ENCODE measurements around the gene CUBN.

The CUBN gene

DNA sequence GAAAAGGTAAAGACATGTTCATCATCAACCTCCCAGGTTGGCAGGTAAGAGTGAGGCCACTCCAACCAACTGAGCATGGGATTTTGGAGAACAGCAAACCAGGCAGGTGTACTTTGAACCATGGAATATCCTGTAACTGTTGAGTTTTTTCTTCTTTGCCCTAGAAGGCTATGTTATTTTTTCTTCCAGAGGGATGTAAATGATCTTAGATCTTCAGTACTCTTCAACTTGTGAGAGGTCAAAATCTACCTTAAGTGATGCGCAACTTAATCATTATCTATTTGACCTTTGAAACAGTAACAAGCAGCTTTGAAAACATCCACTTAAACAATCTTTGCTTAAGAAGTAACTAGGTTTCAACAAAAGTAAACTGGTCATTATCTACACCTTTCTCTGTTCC lies at the start of gene CUBN:
TSS of gene CUBN (minus strand) at position 71 of the 400 bp plus-strand sequence. CDS start at position 25, 46 bp downstream.
- no peak for DNase-seq

DNA sequence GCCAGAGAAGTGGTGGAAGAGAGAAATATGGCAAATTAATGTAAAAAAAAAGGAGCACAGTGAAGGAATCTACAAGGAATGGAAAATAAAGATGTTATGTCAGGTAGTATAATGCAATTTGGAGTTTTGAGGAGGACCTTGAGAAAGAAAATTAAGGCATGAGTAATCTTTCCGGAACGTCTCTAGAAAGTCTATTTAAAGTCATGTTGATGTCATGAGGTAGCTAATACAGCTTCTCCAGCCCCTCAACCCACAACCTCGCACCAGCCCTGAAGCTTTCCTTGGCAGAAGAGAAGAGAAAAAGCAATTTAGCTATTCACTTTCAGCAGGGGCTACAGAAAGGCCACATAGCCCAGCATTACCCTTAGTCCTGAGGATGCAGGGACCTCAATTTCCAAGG lies 49.4 kb upstream of the CUBN start:
- DNase-seq = no peak

DNA sequence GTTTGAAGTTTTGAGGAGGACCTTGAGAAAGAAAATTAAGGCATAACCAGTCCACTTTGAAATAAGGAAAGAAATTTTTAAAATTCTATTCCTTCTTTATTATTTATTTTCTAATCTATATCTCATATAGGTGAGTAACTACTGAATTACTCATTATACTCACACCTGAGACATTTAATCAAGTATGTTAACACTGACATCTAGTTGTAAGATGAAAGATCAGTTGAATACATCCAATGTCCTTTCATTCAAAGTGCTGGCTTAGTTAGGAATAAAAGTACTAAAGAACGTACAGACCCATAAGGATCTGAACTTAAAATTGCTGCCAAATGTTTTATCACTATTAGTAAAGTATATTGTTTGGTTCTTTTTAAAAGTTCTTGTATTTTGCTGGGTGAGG lies 48.4 kb upstream of the CUBN start:
- DNase-seq = no peak

DNA sequence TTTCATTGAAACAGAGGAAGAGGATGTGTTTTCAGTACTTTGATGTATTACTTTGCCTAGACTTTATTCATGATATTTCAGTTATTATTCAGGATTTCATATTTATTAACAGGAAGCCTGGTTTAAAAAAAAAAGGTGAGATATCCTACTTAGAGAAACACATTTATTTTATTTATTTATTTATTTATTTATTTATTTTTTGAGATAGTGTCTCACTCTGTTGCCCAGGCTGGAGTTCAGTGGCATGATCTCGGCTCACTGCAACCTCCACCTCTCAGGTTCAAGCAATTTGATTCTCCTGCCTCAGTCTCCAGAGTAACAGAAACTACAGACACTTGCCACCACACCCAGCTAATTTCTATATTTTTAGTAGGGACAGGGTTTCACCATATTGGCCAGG lies 47.4 kb upstream of the CUBN start:
- DNase-seq = no peak

DNA sequence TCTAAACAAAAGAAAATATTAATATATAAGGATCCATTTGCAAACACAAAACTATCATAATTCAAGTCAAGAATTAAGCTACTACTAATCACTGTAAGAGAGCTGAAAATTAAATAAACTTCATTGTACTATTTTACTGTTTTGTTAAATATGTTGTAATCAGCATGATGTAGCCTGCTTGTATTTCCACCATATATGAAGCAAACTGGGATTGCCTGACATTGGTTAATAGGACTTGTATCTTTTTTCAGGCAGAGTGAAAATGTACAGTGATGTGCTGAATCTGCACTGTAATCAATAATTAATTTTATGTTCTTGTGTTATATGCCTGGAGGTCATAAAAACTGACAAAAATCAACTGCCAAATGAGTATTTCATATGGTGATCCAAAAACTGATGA lies 46.5 kb upstream of the CUBN start:
- no peak for DNase-seq

DNA sequence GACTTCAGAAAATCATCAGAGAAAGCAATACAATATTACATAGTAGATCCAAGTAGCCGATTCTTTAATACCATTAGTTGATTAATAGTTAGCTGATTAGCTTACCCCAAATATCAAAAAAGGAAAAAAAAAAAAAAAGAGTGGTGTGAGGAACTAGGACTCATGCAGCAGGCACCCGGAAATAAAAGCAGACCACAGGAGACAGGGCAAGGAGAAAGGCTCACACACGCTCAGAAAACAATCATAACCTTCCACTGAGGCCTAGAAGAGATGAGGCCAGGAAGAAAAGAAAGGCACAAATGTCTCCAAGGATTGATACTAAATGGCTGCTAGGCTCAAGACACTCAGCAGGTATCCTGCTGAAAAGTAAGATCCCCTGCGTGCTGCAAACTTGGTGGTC lies 45.9 kb upstream of the CUBN start:
- DNase-seq = no peak

DNA sequence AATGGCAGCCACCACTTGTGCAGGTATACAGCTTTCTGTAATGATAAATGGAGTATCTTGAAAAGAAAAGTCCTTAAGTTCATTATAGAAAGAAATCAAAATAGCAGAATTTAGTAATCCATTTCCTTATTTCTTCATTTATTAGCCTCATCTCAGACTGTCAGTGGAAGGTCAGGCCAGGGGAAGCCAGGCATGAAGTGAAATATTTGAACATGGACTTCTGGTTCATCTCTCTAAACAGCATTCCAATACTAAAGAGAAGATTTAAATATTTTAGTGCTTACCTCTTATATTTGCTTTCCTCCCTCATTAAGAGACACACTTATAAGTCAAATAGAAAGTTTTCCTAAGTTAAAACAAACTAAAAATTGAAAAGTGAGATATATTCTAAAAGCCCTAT lies 45.0 kb upstream of the CUBN start:
- no peak for DNase-seq

DNA sequence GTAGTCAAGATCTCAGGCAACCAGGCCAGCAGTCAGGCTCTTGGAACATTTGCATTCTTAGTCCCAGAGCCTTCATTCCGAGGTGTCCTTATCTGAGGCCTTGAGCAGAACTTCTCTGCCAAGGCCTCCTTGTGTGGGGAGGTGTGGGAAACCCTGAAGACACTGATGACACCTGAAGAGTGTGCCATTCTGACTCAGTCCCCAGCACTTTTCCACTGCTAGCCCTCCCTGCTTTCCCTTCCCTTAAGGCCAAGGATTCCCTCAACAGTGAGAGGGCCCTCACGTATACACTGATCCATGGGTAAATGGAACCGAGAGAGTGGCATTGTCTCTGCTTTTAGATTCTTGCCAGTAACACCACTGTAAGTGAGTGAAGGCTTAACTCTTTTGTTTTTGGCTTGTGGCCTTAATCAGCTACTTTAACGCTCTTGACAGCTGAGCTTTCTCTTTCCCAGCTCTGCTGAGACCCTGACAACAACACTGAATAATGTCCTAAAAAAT lies 41.6 kb upstream of the CUBN start:
- no peak for DNase-seq

DNA sequence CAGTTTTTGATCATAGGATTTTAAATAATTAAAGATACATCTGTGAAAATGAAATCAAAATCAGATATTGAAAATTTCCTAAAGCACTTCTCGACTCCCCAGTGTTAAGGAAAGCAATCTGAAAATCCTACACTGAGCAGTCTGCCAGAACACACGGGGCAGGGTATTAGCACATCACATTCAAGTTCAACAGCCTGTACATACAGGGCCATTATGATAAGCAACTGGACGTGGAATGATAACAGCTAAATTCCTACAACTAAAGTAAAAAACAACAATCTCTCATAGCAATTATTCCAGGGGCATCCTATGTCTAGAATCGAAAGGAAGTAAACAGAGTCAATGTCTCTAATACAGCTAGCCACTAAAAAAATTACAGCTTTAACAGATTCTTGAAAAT lies 40.2 kb upstream of the CUBN start:
- DNase-seq = no peak

DNA sequence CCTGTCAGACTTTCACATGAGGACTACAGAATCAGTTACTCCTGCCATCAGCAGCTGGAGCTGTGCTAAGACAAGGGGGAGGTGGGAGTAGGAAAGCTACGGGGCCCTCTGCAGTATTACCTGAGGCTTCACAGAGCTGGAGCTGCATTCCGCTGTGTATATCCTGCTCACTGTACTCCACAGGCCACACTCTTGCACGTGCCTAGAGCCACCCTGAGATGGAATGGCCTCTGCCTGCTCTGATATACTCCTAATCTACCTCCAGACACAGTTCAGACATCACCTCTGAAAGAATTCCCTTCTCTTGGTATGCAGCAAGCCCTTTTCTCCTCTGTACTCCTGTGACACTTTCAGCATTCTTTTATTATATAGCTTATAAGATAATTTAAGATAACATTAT lies 37.1 kb upstream of the CUBN start:
- no peak for DNase-seq

DNA sequence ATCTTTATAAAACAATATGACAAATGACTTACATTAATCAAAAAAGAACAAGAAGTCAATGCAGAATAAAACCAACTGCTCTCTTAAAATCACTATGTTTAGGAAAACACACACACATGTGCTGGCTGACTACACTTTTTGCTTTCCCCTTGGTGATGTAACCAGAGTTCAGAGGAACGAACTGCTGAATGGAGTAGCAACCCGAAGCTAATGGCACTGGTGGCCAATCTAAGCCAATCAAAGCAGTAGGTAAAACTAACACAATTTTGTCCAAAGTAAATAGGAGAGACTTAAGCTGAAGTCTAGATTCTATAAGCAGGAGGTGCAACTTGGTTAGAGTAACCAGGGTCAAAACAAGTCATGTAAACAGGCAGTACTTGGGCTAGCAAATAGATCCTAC lies 33.2 kb upstream of the CUBN start:
- no peak for DNase-seq

DNA sequence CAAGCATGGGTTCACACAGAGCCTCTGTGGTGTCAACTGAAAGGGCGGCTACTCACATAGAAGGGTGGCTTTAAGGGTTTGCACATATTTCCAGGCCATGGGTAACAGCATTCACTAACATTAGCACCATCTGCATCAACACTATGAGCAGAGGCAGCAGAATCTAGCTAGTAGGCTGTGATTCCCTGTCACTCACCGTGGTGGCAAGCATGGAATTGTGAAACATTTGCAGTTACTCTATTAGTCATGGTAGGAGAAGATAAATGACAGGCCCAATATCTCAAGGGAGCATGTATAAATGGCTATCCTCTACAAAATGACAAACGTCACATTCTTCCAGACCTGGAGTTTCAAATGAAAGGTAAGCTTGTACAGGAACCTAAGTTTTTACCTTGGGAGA lies 32.2 kb upstream of the CUBN start:
- DNase-seq = no peak

DNA sequence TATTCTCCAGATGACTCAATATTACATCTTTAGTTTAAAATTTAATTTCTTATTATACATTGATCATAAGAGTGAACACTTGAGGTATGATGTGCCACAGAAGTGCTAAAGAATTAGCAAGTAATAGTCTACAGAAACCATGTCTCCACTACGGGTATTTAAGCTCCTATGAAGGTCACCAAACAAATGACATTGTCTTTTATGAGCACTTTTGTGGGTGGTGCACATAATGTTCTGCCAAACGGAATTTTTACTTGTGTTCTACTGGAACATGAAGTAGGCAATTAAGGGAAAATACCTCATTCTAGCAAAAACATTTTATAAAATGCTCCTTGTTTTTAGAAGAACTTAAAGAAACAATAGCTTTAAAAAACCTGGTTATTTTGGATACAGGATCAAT lies 27.4 kb upstream of the CUBN start:
- DNase-seq = no peak

DNA sequence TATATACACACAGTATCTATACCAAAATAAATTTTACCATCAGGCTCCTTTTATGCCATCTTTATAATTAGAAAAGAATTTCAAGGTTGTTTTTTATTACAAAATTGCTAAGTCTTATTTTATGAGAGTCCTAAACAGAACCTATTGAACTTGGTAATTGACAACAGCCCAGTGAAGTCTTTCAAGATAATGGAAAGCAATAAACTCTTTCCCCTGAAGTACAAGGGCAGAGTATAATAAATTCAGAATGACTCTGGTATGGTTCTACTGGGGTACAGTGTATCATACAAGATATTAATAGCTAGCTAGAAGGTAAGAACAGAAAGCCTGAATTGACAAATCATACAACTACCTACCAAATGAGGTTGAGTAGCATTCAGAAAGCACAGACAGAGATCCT lies 26.2 kb upstream of the CUBN start:
- DNase-seq = no peak

DNA sequence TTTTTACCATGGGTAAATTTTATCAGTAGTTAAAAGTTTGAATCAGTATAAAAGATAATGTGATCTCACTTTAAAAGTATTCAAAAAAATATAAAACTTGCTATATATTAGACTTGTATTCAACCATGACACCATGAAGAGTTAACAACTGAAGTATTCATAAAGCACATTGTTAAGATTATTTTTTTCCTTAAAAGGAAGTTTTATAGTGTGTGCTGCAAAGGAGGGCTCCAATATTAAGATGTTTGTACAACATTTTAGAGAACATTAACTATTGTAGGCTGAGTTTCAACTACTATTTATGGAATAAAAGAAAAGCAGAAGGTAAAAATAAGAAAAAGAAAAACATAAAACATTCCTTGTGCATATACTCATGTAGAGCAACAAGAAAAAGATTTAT lies 24.5 kb upstream of the CUBN start:
- DNase-seq = no peak

DNA sequence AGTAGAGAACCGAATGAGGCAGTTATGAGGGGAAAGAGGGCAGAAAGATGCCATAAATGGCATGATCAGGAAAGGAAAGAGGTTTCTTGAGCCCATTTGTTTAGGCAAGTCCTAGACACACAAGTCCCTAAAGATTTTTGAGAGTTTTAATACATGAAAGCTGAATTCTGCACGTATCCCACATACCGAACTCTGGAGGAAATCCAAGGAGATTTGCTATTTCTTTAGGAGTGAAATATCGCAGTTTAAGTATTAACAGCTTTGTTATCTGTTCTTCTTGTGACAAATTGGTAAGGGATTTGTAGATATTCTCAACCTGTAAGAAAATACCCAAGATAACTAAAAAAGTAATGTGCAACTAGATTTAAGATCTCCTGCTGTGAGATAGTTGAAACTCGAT lies 23.7 kb upstream of the CUBN start:
- DNase-seq = no peak

DNA sequence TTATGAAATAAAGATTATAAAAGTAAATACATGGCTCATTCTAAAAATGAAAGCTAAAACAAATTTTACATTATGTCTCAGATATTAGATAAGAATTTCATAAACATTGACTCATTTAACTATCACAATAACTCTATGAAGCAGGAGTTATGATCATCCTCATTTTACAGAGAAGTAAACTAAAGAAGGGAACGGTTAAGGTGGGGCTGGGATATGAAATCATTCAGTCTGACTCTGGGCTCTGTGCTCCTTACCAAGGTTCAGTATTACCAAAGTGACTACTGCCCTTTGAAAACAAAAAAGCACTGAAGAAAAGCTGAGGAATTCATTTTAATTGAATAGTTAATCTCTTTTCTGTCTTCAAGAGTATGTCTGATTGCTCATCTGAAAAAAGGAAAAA lies 22.1 kb upstream of the CUBN start:
- DNase-seq = no peak

DNA sequence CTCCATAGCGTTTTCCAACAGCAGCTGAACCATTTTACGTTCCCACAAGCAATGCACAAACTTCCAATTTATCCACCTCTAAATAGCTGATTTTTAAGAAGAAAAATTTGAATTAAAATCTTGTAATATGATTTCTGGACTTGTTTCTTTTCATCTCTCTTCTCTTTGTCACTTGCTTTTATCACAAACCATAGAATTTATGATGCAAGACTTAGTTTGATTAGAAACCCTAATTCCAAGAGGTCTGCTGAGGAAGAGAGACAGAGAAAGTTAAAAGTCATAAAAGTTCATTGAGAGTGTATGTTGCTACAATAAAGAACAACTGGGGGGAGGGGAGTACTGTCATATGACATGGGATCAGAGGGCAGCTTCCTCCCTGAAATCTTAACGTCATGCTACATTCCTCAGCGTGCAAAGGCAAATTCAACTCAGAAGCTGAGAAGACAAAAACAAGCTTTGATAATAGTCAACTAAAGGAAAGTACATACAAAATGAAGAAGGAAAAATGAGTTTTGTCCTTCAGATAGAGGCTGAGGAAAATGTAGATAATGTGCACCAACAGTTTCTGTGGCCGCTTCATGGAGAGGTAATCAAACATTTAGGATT lies 18.4 kb upstream of the CUBN start:
- DNase-seq = no peak

DNA sequence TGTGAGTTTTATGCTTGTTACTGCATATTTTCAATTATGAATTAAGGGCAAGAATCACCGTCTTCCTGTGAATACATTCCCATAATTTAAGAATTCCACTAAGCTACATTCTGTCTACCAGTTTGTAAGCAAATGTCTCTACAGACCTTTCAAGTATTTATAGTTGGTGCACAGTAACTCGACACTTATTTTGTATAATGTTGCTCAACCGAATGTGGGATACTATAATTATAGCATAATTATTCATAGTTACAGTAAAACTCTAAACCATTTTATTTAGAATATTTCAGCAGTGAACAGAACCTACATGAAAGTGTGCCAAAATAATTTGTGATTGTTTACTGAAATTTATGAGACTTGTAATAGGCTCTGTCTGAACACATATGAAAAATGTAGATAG lies 17.3 kb upstream of the CUBN start:
- no peak for DNase-seq

DNA sequence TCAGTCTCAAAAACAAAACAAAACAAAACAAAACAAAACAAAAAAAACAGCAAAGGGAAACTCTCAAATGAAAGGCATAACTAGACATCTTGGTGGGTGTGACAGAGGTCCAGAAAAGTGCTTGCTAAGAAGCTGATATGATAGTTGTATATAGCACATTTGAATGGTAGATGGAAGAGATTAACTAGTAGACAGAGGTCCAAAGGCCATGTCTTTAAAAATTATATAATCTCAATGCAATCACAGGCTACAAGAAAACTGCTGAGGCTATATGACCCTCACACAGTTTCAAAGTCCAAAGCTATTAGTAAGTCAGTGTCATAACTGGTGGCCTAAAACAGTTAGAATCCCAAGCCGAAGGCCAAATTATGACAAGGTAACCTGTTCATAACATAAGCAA lies 15.6 kb upstream of the CUBN start:
- DNase-seq = no peak

DNA sequence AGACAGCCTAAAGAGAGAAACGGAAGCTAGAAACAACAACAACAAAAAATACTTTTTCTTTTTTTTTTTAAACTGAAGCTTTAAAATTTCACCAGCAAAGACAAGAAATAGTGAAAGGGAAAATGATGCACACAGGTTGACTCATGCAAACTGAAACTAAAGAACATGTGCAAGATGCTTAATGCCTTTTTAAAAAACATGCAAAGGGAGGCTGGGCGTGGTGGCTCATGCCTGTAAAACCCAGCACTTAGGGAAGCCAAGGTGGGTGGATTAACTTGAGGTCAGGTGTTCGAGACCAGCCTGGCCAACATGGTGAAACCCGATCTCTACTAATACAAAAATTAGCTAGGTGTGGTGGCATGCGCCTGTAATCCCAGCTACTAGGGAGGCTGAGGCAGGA lies 15.1 kb upstream of the CUBN start:
- no peak for DNase-seq

DNA sequence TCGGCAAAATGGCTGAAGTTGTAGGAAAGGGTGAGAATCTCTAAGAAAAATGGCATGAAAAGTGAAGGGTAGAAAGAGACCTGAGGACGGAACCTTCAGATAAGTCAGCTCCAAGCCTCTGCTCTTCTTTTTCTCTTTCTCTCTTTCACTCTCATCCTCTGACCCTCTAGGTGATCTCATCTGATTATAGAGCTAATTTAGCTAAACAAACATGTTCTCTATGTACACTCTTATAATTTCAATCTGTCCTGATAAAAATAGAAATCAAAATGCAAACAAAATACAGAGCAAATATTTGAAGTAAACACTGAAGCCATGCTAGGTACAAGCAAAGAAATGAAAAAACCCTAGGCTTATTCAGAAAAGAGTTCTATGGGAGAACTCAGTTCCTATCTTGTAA lies 14.4 kb upstream of the CUBN start:
- no peak for DNase-seq

DNA sequence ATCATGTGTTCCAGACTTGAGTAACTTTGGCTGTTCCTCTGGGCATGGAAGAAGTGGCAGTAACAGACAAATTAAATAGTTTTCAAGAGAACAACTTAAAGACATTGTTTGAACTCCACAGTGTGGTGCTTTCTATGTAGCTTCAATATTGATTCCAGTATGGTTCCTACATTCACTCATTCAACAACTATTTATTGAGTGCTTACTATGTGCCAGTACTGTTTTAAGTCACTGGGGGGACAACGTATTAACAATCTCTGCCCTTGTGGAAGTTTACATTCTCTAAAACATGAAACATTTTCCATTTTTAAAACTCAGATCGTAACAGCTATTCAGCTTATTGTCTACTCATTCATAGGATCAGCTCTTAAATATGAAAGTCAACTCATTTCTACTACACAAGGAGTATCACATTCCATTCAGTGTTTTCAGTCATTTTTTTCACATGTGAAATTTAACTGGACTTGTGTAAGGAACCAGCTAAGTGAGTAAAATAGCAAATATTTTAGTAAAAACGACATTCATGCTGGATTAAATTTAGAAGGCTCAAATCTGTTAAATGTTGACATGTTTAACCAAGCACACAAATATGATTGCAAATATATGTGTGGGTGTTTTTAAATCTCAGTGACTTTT lies 13.6 kb upstream of the CUBN start:
- DNase-seq = no peak

DNA sequence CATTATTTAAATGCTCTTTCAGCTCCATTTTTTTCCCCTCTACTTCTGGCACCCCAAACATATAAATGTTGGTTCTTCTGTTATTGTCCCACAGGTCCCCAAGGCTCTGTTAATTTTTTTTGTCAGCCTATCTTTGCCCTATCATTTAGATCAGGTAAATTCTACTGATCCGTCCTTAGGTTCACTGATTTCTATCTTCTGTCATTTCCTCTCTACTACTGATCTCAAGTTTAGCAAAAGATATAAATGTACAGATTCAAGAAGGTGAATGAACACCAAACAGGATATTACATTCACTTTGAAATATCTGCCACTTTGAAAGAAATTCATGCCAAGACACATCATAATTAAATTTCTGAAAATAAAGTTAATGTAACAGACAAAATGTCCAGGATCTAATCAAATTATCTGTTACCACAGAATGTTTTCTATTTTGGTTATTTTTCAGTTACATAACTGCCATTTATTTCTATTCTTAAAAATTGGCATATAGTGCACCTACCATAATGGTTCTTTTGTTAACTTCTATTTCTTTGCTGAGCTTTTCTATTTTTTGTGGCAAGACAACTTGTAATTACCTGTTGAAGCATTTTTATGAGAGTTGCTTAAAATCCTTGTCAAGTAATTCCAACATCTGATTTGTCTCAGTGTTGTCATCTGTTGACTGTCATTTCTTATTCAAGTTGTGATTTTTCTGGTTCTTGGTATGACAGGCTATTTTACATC lies 12.1 kb upstream of the CUBN start:
- DNase-seq = no peak

DNA sequence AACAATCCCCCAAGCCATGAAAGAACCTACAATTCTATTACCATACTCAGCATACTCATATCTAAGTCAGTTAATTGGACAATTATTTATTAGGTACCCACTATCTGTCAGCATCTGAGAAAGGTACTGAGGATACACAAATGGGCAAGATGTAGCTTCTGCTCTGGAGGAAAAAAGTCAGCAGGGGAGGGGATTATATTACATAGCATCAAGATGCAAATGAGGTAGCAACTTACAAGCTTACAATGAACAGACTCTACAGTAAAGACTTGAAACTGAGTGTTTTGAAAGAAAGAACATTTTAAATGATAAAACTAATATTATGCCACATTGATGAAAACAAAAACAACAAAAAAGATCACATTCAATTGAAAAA lies 10.8 kb upstream of the CUBN start:
- DNase-seq = no peak

All from NCI-H2081 treated with DMSO at 0.1 percent for 48 hours (cell line).